H1 (cell line): Measurements from ENCODE around the gene PLA2G4E. TPM values are rescaled to one million over a fixed set of nuclear protein-coding genes. Genes with fewer than 3 reads are reported as not detected.

Experiments used
- CTCF ChIA-PET: fragments of 300-600 bp; sonication (Branson Sonifier 250); formaldehyde crosslinking; loops from one replicate; lab custom pipeline; 2021; ENCODE audit not compliant: partially characterized antibody; lab: Charles Lee
- POLR2A ChIA-PET: fragments of 300-600 bp; sonication (Branson Sonifier 250); formaldehyde crosslinking; loops from one replicate; lab custom pipeline; 2021; ENCODE audit warnings: inconsistent platforms; ENCODE audit not compliant: partially characterized antibody; lab: Charles Lee
- DNase-seq, 2 experiments: peaks; one replicate each; pipeline versions ENCODE4 v3.0.0 to v3.0.0-alpha.2; 2010 to 2022; ENCODE audit warnings: low spot score in 2 of 2, low read depth in 1 of 2, mixed read lengths in 1 of 2
- FAIRE-seq: peaks from 2 replicates; lab custom pipeline; 2011; peaks lifted over from hg19 to GRCh38; lab: Jason Lieb, UNC
- H2AFZ ChIP-seq: 2 replicates; pipeline ENCODE4 v1.8.1; 2012; ENCODE audit warnings: low read length, inconsistent platforms
- H2AK5ac ChIP-seq: 2 replicates; pipeline ENCODE4 v1.6.1; 2013; ENCODE audit warnings: low read depth, low read length
- H2BK120ac ChIP-seq: replicated peaks from 2 replicates; pipeline ENCODE3; 2013; ENCODE audit warnings: low read depth, low read length, inconsistent platforms
- H2BK12ac ChIP-seq: 2 replicates; pipeline ENCODE4 v1.6.1; 2013; ENCODE audit warnings: low read depth, low read length
- H2BK15ac ChIP-seq: 2 replicates; pipeline ENCODE4 v1.6.1; 2013; ENCODE audit warnings: low read length
- H2BK20ac ChIP-seq: 2 replicates; pipeline ENCODE4 v1.6.1; 2013; ENCODE audit warnings: low read length
- H2BK5ac ChIP-seq: 2 replicates; pipeline ENCODE4 v1.6.1; 2013; ENCODE audit warnings: low read depth, low read length
- H3K14ac ChIP-seq: 2 replicates; pipeline ENCODE4 v1.6.1; 2013; ENCODE audit warnings: inconsistent platforms; ENCODE audit not compliant: insufficient read length
- H3K18ac ChIP-seq: 2 replicates; pipeline ENCODE4 v1.6.1; 2013; ENCODE audit warnings: low read length; ENCODE audit errors: extremely low read depth
- H3K23ac ChIP-seq: 2 replicates; pipeline ENCODE4 v1.6.1; 2013; ENCODE audit warnings: inconsistent platforms; ENCODE audit not compliant: insufficient read length
- H3K23me2 ChIP-seq: 2 replicates; pipeline ENCODE4 v1.6.1; 2013; ENCODE audit warnings: low read depth, low read length
- H3K27ac ChIP-seq: 2 replicates; pipeline ENCODE4 v1.6.1; 2011; ENCODE audit warnings: low read depth, low read length, inconsistent platforms
- H3K27me3 ChIP-seq, 4 experiments: replicated peaks in 1 of 4; 1 replicate in 1 of 4; 2 replicates in 3 of 4; pipeline versions ENCODE4 v1.6.1 to v1.8.1; 2011 to 2013; ENCODE audit warnings: low read length in 3 of 4, mild to moderate bottlenecking in 3 of 4, inconsistent platforms in 2 of 4, mixed read lengths in 2 of 4, moderate library complexity in 1 of 4; ENCODE audit not compliant: control insufficient read depth in 3 of 4, insufficient read depth in 3 of 4; ENCODE audit errors: extremely low read depth in 1 of 4
- H3K36me3 ChIP-seq, 4 experiments: 2 replicates each; pipeline versions ENCODE4 v1.6.1 to v1.8.1; 2011 to 2013; ENCODE audit warnings: mild to moderate bottlenecking in 4 of 4, low read length in 3 of 4, moderate library complexity in 2 of 4, control low read depth in 1 of 4, inconsistent platforms in 1 of 4; ENCODE audit not compliant: insufficient read depth in 4 of 4, control insufficient read depth in 2 of 4
- H3K4ac ChIP-seq: replicated peaks from 2 replicates; pipeline ENCODE3; 2013; ENCODE audit warnings: low read length, low read depth, mixed read lengths, inconsistent platforms; ENCODE audit not compliant: insufficient read length
- H3K4me1 ChIP-seq, 4 experiments: replicated peaks in 1 of 4; 1 replicate in 1 of 4; 2 replicates in 3 of 4; pipeline versions ENCODE4 v1.6.1 to v1.8.1; 2011 to 2013; ENCODE audit warnings: low read length in 3 of 4, inconsistent platforms in 2 of 4, mixed read lengths in 1 of 4; ENCODE audit not compliant: insufficient read depth in 4 of 4, control insufficient read depth in 3 of 4
- H3K4me2 ChIP-seq, 2 experiments: 2 replicates each; pipeline versions ENCODE4 v1.6.1 to v1.8.1; 2011 to 2013; ENCODE audit warnings: low read depth in 2 of 2, low read length in 2 of 2, control low read depth in 1 of 2, inconsistent platforms in 1 of 2, mild to moderate bottlenecking in 1 of 2; ENCODE audit not compliant: insufficient read depth in 1 of 2
- H3K4me3 ChIP-seq, 4 experiments: fragments of 200-600, 300-600 bp in 1 of 4; sonication (generic), shearing (Covaris generic), sonication (Bioruptor Twin) in 1 of 4; 2 replicates each; pipeline versions ENCODE4 v1.5.1 to v1.8.1; 2011 to 2016; ENCODE audit warnings: low read length in 4 of 4, low read depth in 3 of 4, control low read depth in 2 of 4, inconsistent platforms in 2 of 4, mild to moderate bottlenecking in 2 of 4, mixed read lengths in 1 of 4, moderate library complexity in 1 of 4; ENCODE audit not compliant: insufficient read depth in 2 of 4; ENCODE audit errors: extremely low read depth in 1 of 4
- H3K56ac ChIP-seq: replicated peaks from 2 replicates; pipeline ENCODE3; 2013; ENCODE audit warnings: low read depth, mild to moderate bottlenecking, mixed read lengths, low read length, inconsistent platforms; ENCODE audit not compliant: insufficient read length
- H3K79me1 ChIP-seq: 2 replicates; pipeline ENCODE4 v1.6.1; 2013; ENCODE audit warnings: low read depth, low read length, control low read depth
- H3K79me2 ChIP-seq, 2 experiments: 2 replicates each; pipeline versions ENCODE4 v1.6.1 to v1.8.1; 2012 to 2013; ENCODE audit warnings: low read length in 2 of 2, mild to moderate bottlenecking in 2 of 2, inconsistent platforms in 1 of 2; ENCODE audit not compliant: insufficient read depth in 2 of 2, control insufficient read depth in 1 of 2
- H3K9ac ChIP-seq, 4 experiments: replicated peaks in 1 of 4; 1 replicate in 1 of 4; 2 replicates in 3 of 4; pipeline versions ENCODE4 v1.6.1 to v1.8.1; 2011 to 2013; ENCODE audit warnings: low read depth in 3 of 4, low read length in 3 of 4, control low read depth in 2 of 4, mild to moderate bottlenecking in 2 of 4, moderate library complexity in 2 of 4, inconsistent platforms in 1 of 4; ENCODE audit errors: extremely low read depth in 1 of 4
- H3K9me3 ChIP-seq, 2 experiments: 2 replicates each; pipeline versions ENCODE4 v1.6.1 to v1.8.1; 2012 to 2013; ENCODE audit warnings: mild to moderate bottlenecking in 2 of 2, moderate library complexity in 2 of 2, control low read depth in 1 of 2, inconsistent platforms in 1 of 2, low read depth in 1 of 2, low read length in 1 of 2, mixed read lengths in 1 of 2; ENCODE audit not compliant: insufficient read depth in 2 of 2
- H4K20me1 ChIP-seq, 2 experiments: replicated peaks in 1 of 2; 2 replicates each; pipeline versions ENCODE3 to v1.8.1; 2011 to 2013; ENCODE audit warnings: inconsistent platforms in 2 of 2, low read length in 2 of 2, mild to moderate bottlenecking in 1 of 2; ENCODE audit not compliant: insufficient read depth in 2 of 2, control insufficient read depth in 1 of 2
- H4K5ac ChIP-seq: 2 replicates; pipeline ENCODE4 v1.6.1; 2013; ENCODE audit warnings: low read length, low read depth, mixed read lengths, inconsistent platforms; ENCODE audit not compliant: insufficient read length
- H4K8ac ChIP-seq: 2 replicates; pipeline ENCODE4 v1.8.0; 2013; ENCODE audit warnings: mild to moderate bottlenecking, moderate library complexity, low read length, inconsistent platforms; ENCODE audit not compliant: insufficient read depth; ENCODE audit errors: extremely low read depth
- H4K91ac ChIP-seq: replicated peaks from 2 replicates; pipeline ENCODE3; 2013; ENCODE audit warnings: low read length, mixed read lengths, inconsistent platforms; ENCODE audit not compliant: insufficient read length
- MAX ChIP-seq: IDR thresholded peaks from 2 replicates; pipeline ENCODE4 v1.6.1; 2012; ENCODE audit warnings: inconsistent platforms
- RFX5 ChIP-seq: IDR thresholded peaks from 2 replicates; pipeline ENCODE4 v1.6.1; 2011; ENCODE audit warnings: low read depth, low read length, improper control_type of control experiment, borderline replicate concordance
- SAP30 ChIP-seq: fragments of 300-600 bp; sonication (generic); IDR thresholded peaks from 2 replicates; pipeline ENCODE4 v1.7.1; 2012; ENCODE audit warnings: low read length, moderate library complexity, mild to moderate bottlenecking, inconsistent platforms; ENCODE audit not compliant: insufficient read depth, insufficient replicate concordance
- SRF ChIP-seq: IDR thresholded peaks from 2 replicates; pipeline ENCODE4 v1.6.1; 2011; ENCODE audit warnings: mild to moderate bottlenecking, low read depth, low read length, moderate library complexity
- TAF7 ChIP-seq: optimal IDR thresholded peaks from 2 replicates; pipeline ENCODE3; 2011; ENCODE audit warnings: low read depth, mild to moderate bottlenecking, inconsistent platforms, low read length, moderate library complexity, borderline replicate concordance
- TCF12 ChIP-seq: IDR thresholded peaks from 2 replicates; pipeline ENCODE4 v1.6.1; 2011; ENCODE audit warnings: low read depth, mild to moderate bottlenecking, low read length
- YY1 ChIP-seq: IDR thresholded peaks from 2 replicates; pipeline ENCODE4 v1.6.1; 2011; ENCODE audit warnings: low read depth, mild to moderate bottlenecking, low read length
- WGBS, 2 experiments: shearing (Covaris generic) in 1 of 2; methylation state at CpG; one replicate each; pipeline versions ENCODE4 v1.1.6 to v1.1.7; 2013 to 2015; ENCODE audit warnings: low lambda C conversion rate in 2 of 2, mixed read lengths in 2 of 2, inconsistent platforms in 1 of 2, low coverage in 1 of 2, missing lambda C conversion rate in 1 of 2; ENCODE audit not compliant: insufficient replicate concordance in 2 of 2, insufficient coverage in 1 of 2, insufficient read length in 1 of 2; ENCODE audit errors: extremely low coverage in 1 of 2, missing lambda C conversion rate in 1 of 2; 5-methylcytosine and 5-hydroxymethylcytosine counted together
- polyA plus RNA-seq, 7 experiments: library from polyadenylated mRNA; depleted of rRNA in 3 of 7; stranded (reverse) in 5 of 7; unstranded in 2 of 7; fragments of >200 nt in 5 of 7; fragments of 200-250 nt in 2 of 7; gene quantifications; 1 replicate in 5 of 7; 2 replicates in 1 of 7; 4 replicates in 1 of 7; pipeline versions ENCODE4 v1.2.1 to v1.2.3, GENCODE V29; 2011 to 2013; ENCODE audit warnings: missing spikeins in 2 of 7, mixed read lengths in 2 of 7
- total RNA-seq: library from RNA; stranded (reverse); fragmentation: NEBNext Ultra II Directional; extraction: Animal tissue kit (Norgen Biotek cat#: 25700); gene quantifications from 2 replicates; pipeline ENCODE4 v1.2.1, GENCODE V29; 2021

PLA2G4E gene
- total and polyA plus RNA-seq, 2 of the 8 experiments (the other 6 are each of a cell fraction or from before 2014, with no cell fraction given): 0.03 TPM; not detected in 1

DNA sequence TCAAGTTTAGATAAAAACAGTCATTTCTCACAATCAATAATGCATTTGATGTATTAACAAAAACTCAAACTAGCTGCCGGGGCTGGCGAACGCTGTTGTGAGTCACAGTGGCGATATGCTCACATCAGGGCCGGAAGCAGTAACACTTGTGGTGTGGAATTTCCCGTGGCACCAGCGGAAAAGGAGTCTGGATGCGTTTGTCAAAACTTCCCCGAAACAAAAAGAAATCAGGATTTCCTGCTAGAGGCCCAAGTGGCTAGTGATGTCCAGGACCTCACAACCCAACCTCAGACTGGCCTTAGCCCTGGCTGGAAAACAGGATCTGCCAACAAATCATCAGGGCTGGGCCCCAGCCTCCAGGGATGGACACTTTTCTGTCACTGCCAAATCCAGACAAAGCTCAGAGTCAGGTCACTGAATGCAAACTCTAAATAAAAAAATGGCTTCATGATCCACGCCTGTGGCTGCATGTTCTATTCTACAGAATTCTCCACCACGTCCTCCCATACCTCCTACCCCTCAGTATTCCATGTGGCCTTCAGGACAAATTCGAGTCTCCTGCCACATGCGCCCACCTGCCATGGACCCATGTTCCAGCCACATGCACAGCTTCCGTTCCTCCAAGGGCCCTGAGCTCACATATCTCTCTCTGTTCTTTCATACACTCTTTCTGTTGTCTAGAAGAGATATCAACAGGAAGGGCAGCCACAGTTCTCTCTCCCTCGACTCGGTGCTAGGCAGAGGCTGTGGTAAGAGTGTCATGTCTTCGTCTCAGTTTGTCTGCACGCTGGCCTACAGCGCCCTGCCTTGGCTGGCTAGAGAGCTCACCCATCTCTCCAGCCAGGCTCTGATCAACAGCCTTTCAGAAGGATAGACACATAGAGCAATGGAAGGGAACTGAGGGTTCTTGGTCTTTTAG is 83.9 kb downstream of the PLA2G4E start:
- H4K20me1 ChIP-seq: peaks cover 0 to 9% of the 10 kb centered on the region in 2 experiments
- H2BK120ac ChIP-seq: no peak overlapping the region
- WGBS, 2 experiments: 85% methylated on average over 19 of the region's 19 CpGs; no CpG with 5 or more reads in 1 of the 2 experiments
- H3K36me3 ChIP-seq: peaks cover 2 to 10% (median 6%) of the 10 kb centered on the region in 4 experiments; a peak in 6 of 8 replicates
- no peak overlapping the region for H4K91ac ChIP-seq
- no peak overlapping the region for H3K18ac ChIP-seq
- no peak overlapping the region for H4K5ac ChIP-seq
- no peaks in the 10 kb centered on the region for H3K23me2 ChIP-seq
- H2BK20ac ChIP-seq: no peak overlapping the region
- H3K14ac ChIP-seq: no peak overlapping the region
- FAIRE-seq (no peak), DNase-seq (no peak)
- no peak overlapping the region for H3K56ac ChIP-seq
- H2BK12ac ChIP-seq: no peak overlapping the region
- no peaks in the 10 kb centered on the region for H3K9me3 ChIP-seq
- H3K4me3 ChIP-seq: no peak overlapping the region
- H2AFZ ChIP-seq: no peak overlapping the region
- H3K27me3 ChIP-seq: no peaks in the 10 kb centered on the region
- H3K27ac ChIP-seq: no peak overlapping the region
- no peak overlapping the region for H4K8ac ChIP-seq
- H2BK15ac ChIP-seq: no peak overlapping the region
- TF ChIP-seq SAP30 (no peak), MAX (no peak), TCF12 (no peak), YY1 (no peak), SRF (no peak), RFX5 (no peak), TAF7 (no peak)
- peaks cover 6 to 12% (median 8%) of the 10 kb centered on the region in 4 experiments for H3K4me1 ChIP-seq
- POLR2A ChIA-PET: interaction anchor here (0.5 kb wide), 1 partner anchor 256 kb away, joined by 3 read pairs; no protein-coding TSS in a partner anchor
- H3K79me2 ChIP-seq: no peaks in the 10 kb centered on the region
- no peak overlapping the region for H2BK5ac ChIP-seq
- CTCF ChIA-PET: interaction anchor here (0.5 to 1.3 kb wide), 5 partner anchors 15 to 269 kb away, joined by 3 to 5 read pairs (median 3); no protein-coding TSS in a partner anchor
- peaks cover 6% of the 10 kb centered on the region for H3K79me1 ChIP-seq
- no peak overlapping the region for H3K9ac ChIP-seq
- H2AK5ac ChIP-seq: no peak overlapping the region
- H3K4ac ChIP-seq: no peak overlapping the region
- H3K4me2 ChIP-seq: no peak overlapping the region
- H3K23ac ChIP-seq: no peak overlapping the region
